ENCODE results near the gene FBXW2.

The FBXW2 gene

DNA sequence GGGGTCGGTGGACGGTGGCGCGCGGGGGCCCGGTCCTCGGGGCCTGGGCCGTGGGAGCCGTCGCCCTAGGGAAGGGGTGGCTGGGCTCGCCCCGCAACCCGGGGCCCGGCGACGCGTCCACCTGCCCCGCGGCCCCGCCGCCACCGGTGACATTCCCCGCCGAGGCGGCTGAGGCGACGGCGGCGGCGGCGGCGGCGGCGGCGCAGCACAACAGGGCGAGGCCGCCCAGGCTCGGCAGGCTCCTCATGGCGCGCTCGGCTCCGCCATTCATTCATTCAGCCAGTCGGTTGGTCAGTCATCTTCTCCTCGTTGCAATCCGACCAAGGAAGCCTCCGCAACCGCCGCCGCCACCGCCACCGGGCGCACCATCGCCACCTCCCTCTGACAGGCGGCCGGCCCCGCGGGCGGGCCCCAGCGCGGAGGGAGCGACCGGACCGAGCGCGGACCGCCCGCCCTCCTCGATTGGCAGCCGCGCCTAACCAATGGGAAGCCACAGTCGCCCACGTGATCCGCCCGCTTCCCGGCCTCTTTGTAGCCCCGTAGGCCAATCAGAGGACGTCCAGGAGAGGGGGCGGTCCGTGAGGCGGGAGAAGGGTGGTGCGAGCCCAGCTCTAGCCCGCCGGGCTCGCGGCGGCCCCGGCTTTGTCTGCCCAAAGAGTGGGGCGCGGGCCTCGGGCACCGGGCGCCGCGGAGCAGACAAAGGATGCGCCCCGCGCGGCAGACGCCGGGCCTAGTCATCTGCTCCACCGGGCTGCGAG lies 78.9 kb downstream of the FBXW2 start, which contains the start of gene MEGF9:
Gene MEGF9, minus strand, starts transcription at position 383 of the 758 bp plus-strand sequence. Its CDS starts 112 bp downstream, at position 271.
- peak; percentile 94 for DNase-seq (ENCODE audit: low read depth)

DNA sequence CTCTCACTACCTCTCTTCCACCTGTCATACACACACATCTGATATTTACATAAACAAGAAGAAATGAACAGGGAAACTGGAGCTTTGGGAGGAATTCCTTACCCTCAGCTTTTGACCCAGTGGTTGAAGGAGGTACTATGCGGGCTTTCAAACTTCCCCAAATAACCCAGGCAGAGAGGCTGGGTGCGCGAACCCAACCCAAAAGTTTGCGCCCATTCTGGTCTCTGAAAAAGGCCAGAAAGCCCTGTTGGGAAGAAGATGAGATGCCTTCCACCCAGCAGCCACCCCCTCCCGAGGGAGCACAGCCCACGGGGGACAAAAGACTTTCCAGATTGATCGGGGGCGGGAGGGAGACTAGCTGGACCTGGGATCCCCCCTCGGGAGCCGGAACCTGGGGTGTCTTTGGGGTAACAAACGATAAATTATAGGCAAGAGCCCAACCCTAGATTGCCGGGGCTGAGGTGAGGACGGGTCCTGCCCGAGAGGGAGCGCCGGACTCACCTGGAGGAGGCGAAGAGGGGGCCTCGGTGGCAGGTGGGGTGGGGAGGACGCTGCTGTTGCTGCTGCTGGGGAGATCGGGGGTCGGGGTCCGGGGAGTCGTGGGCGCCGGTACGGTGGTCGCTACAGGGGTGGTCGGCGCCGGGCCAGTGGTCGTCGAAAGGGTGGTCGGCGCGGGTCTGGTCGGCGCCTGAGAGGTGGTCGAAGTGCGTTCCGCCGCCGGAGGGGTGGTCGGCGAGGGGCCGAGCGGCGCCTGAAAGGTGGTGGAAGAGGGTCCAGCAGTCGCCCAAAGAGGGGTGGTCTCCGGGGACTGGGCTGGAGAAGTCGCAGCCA lies 79.7 kb downstream of the FBXW2 start:
- no peak for DNase-seq (ENCODE audit: low read depth)

DNA sequence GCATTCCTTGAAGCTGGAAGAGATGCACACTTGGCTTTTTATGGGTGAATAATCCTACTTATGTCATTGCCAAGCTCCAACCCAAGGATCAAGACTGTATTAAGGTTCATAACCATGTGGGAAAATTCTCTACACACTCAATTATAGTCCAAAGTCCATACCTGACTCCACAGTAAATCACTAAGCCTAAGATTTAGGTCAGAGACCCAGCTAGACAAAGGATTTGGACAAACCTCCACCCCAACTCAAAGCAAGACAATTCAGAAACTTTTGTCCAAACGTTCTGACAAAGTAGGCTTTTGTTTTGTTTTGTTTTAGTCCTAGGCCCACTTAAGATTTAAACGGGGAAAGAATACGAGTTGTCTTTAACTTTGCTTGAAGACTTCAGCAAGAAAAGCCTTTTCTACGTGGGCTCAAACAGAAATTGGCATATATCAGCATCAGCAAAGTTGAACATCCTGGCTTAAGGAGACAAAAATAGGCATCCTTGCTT lies 80.6 kb downstream of the FBXW2 start:
- DNase-seq (ENCODE audit: low read depth) = no peak

DNA sequence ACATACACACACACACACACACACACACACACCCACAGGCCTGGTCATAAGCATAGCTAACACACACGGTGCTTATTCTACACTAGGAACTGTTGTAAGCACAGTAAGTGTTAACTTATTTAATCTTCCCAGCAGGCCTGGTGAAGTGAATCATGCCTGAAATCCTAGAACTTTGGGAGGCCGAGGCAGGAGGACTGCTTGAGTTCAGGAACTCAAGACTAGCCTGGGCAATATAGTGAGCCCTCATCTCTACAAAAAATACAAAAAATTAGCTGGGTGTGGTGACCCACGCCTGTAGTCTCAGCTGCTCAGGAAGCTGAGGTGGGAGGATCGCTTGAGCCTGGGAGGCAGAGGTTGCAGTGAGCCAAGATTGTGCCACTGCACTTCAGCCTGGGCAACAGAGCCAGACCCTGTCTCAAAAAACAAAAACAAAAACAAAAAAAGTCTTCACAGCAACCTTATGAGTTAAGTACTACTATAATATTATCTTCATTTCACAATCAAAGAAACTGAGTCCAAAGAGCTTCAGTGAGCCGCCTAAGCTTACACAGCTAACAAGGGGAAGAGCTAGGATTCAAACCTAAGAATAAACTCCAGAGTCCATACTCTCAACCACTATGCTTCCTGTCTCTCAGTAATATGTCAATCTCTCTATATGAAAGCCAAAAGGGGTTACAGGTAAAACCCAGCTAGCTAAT lies 81.2 kb downstream of the FBXW2 start:
- DNase-seq (ENCODE audit: low read depth) = no peak

DNA sequence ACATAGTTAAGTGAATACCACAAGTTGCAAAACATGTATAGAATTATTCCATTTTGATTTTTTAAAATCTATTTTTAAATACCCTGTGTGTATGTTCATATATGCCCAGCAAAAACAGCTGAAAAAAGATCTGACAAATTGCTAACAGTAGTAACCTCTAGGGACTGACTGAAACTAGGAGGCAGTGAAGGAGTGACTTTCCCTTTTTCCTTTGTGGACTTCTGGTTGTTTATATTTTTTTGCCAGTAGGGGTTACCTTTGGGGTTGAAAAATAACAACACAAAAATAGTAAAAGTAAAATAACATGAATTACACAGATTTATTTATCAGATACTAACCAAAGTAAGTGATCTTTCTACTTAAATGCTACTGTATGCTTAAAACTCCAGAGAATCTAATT lies 81.9 kb downstream of the FBXW2 start:
- DNase-seq (ENCODE audit: low read depth) = no peak

DNA sequence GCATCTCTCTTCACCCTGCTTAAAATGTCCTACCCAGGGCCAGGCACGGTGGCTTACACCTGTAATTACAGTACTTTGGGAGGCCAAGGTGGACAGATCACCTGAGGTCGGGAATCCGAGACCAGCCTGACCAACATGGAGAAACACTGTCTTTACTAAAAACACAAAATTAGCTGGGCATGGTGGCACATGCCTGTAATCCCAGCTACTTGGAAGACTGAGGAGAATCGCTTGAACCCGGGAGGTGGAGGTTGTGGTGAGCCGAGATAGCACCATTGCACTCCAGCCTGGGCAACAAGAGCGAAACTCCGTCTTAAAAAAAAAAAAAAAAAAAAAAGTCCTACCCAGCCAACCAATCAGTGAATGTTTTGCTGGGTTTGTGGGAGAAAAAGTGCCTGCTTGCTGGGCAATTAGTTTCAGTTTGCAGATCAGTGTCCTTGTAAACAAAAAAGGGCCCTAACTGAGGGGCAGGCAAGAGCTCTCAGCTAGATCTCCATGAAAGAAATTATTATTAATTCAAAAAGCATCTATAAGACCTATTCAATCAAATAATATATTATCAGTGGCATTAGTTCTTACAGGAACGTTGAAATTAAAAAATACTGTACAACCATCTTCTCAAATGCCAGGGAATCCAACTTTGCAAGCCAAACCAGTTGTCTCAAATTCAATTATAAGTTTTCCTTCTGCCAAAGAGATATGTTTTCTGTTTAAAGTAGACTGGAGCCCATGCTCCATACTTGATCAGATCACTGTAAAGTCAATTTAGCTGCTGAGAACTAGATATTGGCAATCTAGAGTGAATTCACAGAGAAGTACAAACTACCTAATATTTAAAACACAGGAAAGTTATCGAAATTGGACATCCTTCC lies 82.9 kb downstream of the FBXW2 start:
- no peak for DNase-seq (ENCODE audit: low read depth)

DNA sequence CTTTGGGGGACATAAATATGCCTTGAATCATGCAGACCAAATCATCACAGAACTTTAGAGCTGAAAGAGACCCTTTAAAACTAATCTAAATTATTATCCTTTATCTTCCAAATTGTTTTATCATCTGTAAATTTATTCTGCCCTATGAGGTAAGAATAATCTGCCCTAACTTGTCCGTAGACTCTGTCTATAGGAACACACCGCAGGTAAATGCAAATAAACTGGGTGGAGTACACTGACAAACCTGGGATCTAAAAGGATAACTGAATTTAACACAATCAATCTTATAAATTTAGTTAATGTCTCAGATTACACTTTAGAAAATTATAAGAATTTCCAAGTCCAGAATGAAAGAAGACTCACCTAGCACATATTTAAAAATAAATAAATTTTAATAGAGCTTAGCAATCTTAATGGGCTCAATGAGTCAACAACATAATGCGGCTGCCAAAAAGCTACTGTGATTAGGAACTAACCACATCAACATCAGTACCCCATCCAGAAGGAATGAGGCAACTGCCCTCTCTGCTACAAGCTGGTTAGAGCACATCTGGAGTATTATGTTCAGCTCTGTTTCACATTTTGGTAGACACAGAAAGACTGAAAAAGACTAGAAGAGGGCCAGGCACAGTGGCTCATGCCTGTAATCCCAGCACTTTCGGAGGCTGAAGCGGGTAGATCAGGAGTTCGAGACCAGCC lies 84.5 kb downstream of the FBXW2 start:
- no peak for DNase-seq (ENCODE audit: low read depth)

DNA sequence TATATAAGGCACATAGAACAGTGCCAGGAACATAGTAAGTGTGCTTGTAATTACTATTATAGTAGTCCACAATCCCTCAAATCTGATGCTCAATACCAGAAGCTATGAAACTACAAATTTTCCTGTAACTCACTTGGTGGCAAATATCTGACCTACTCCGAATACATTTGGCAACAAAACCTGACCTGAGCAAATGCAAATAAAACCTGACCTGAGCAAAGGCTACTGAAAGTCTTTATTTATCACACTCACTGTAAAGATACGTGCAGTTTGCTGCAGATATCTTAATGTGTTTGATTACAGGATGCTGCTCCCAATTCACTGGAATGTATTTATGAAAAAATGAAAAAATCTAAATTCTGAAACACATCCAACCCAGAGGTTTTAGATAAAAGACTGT lies 86.0 kb downstream of the FBXW2 start:
- no peak for DNase-seq (ENCODE audit: low read depth)
